ENCODE data around the gene FGD5. TPM values are rescaled to one million over a fixed set of nuclear protein-coding genes. Genes with fewer than 3 reads are reported as not detected.
A peak's percentile ranks its signal among the peaks of the same experiment; 100 is the strongest.

The FGD5 gene
- polyA plus RNA-seq, 1 of the 3 experiments (the other 2 are of a cell fraction) = not detected

DNA sequence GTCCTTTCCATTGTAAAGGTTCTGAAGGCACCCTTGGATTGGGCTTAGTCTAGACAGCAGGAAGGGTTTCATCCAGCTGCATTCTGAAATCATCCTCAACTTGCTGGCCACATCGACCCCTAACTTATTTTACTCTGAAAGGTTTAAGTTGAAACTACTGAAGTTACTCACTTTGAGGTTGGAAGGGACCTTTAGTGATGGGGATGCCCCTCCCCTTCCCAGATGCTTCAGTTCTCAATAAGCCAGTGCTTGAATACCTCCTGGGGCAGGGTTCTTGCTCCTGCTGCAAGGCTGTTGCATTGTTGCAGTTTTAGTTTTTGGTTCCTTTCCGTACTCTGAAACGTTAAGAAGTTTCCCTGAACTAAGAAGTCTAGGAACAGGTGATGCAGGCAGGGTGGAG, 26.4 kb downstream of the FGD5 start (continued):
- TF ChIP-seq CHD2 (IDR thresholded peaks at IDR 0.05; ENCODE audit: low read length, partially characterized antibody) (no peak), FOSL2 (IDR thresholded peaks at IDR 0.05; ENCODE audit: borderline replicate concordance, low read depth) (no peak), FOXM1 (IDR thresholded peaks at IDR 0.05; ENCODE audit: low read depth) (no peak), TCF12 (IDR thresholded peaks at IDR 0.05) (no peak), MXI1 (IDR thresholded peaks at IDR 0.05; ENCODE audit: low read depth, low read length) (no peak)
- TF ChIP-seq, protein P1, sequence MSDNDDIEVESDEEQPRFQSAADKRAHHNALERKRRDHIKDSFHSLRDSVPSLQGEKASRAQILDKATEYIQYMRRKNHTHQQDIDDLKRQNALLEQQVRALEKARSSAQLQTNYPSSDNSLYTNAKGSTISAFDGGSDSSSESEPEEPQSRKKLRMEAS (IDR thresholded peaks at IDR 0.05; ENCODE audit: low read depth) = no peak

DNA sequence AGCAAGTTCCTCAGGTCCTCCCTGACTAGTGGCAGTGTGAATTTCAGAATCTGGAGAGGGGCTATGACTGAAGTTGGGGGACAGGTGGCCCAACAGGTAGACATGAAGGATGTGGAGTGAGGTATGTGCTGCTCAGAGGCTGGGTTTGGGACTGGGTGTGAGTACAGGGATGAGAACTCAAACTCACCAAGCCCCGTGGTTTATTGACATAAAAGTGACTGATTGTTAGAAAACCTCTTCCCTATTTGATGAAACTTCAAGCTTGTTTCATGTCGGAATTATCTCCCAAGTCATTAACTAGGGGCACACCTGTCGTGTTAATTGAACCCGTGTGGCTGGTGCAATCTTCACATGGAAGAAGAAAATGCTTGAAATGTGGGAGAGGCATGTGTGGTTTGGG, 27.1 kb downstream of the FGD5 start:
- TF ChIP-seq GABPA (IDR thresholded peaks at IDR 0.05; ENCODE audit: low read depth) = no peak
- no peak for TF ChIP-seq EP300 (IDR thresholded peaks at IDR 0.05; ENCODE audit: borderline replicate concordance in 1 of 2, low read depth in 1 of 2, low read length in 1 of 2)
- TF ChIP-seq CHD2 (IDR thresholded peaks at IDR 0.05; ENCODE audit: low read length, partially characterized antibody) = no peak
- TF ChIP-seq EZH2phosphoT487 (IDR thresholded peaks at IDR 0.05; ENCODE audit: borderline replicate concordance, low read depth) = no peak
- no peak for TF ChIP-seq MXI1 (IDR thresholded peaks at IDR 0.05; ENCODE audit: low read depth, low read length)
- no peak for TF ChIP-seq MEF2A (IDR thresholded peaks at IDR 0.05; ENCODE audit: borderline replicate concordance, low read depth)
- H3K27me3 ChIP-seq (ENCODE audit: insufficient read depth) = no peaks in the 10 kb centered on the region; the same call in 1 of the 2 replicates
- no peaks in the 10 kb centered on the region for H3K9me2 ChIP-seq
- no peak overlapping the region for H3K27ac ChIP-seq (ENCODE audit: low read depth in 2 of 2, low read length in 1 of 2)
- DNase-seq = no peak
- no peaks in the 10 kb centered on the region for H3K36me3 ChIP-seq (replicated peaks in 1 of 2; ENCODE audit: control insufficient read depth in 1 of 2, insufficient read depth in 2 of 2, low read length in 1 of 2)
- WGBS (ENCODE audit: low lambda C conversion rate) = 34% methylated on average over 4 of the region's 4 CpGs
- peaks cover 0 to 43% of the 10 kb centered on the region in 2 experiments; a peak in 2 of 4 replicates for H3K4me1 ChIP-seq (ENCODE audit: control insufficient read depth in 1 of 2, insufficient read depth in 2 of 2, low read depth in 1 of 2, low read length in 1 of 2)
- no peaks in the 10 kb centered on the region for H3F3A ChIP-seq (replicated peaks; ENCODE audit: insufficient read depth)
- no peaks in the 10 kb centered on the region for H3K79me2 ChIP-seq (ENCODE audit: insufficient read depth)
- H2AFZ ChIP-seq (ENCODE audit: low read depth) = no peak overlapping the region
- no peaks in the 10 kb centered on the region for H3K9me3 ChIP-seq
- H4K20me1 ChIP-seq (ENCODE audit: insufficient read depth) = no peaks in the 10 kb centered on the region
- CTCF ChIA-PET = interaction anchor here (0.9 to 1.4 kb wide), 2 partner anchors 25 to 75 kb away, joined by 3 read pairs; no protein-coding TSS in a partner anchor
- H3K4me3 ChIP-seq (ENCODE audit: low read depth in 2 of 2, low read length in 1 of 2) = no peak overlapping the region
- H3K4me2 ChIP-seq = no peak overlapping the region
- POLR2A ChIA-PET = no interaction called here
- H3K9ac ChIP-seq = no peak overlapping the region

DNA sequence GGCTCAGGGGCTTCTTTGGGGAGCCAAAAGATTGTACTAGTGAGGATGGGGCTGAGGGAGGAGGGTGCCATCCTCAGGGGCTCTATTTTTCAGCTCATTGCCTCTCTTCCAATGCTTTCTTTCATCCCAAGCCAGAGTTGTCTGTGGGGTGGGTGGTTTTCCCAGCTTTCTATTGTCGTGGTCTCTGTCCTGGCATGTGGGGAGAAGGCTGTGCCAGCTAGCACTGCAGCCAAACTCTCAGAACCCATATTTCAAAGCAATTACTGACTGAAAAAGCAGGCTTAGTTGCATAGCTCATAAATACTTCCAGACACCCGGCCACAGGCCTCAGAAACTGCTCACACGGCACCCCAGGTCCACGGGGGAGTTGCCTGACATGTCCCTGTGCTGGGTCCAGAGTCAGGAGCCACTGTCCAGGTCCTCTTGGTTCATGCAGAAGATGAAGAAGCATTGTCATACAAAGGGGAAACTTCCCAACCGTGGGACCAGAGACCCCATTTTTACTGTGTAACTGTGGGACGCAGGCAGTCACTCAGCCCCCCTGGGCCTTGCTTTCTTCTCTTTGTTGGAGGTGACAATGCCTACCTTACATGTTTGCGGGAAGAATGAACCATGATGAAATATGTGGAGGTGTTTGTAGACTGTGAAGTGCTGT, 27.6 kb downstream of the FGD5 start:
- 18% methylated on average over 7 of the region's 7 CpGs for WGBS (ENCODE audit: low lambda C conversion rate)
- no peak overlapping the region for H3K9ac ChIP-seq
- H3K4me2 ChIP-seq = no peak overlapping the region
- H3F3A ChIP-seq (replicated peaks; ENCODE audit: insufficient read depth) = no peaks in the 10 kb centered on the region
- no peak for DNase-seq
- peaks cover 0 to 40% of the 10 kb centered on the region in 2 experiments; a peak in 2 of 4 replicates for H3K4me1 ChIP-seq (ENCODE audit: control insufficient read depth in 1 of 2, insufficient read depth in 2 of 2, low read depth in 1 of 2, low read length in 1 of 2)
- H3K79me2 ChIP-seq (ENCODE audit: insufficient read depth) = no peaks in the 10 kb centered on the region
- no peaks in the 10 kb centered on the region for H4K20me1 ChIP-seq (ENCODE audit: insufficient read depth)
- POLR2A ChIA-PET = no interaction called here
- H3K9me3 ChIP-seq = no peaks in the 10 kb centered on the region
- H2AFZ ChIP-seq (ENCODE audit: low read depth) = no peak overlapping the region
- H3K27me3 ChIP-seq (ENCODE audit: insufficient read depth) = no peaks in the 10 kb centered on the region; the same call in 1 of the 2 replicates
- TF ChIP-seq, protein P2, sequence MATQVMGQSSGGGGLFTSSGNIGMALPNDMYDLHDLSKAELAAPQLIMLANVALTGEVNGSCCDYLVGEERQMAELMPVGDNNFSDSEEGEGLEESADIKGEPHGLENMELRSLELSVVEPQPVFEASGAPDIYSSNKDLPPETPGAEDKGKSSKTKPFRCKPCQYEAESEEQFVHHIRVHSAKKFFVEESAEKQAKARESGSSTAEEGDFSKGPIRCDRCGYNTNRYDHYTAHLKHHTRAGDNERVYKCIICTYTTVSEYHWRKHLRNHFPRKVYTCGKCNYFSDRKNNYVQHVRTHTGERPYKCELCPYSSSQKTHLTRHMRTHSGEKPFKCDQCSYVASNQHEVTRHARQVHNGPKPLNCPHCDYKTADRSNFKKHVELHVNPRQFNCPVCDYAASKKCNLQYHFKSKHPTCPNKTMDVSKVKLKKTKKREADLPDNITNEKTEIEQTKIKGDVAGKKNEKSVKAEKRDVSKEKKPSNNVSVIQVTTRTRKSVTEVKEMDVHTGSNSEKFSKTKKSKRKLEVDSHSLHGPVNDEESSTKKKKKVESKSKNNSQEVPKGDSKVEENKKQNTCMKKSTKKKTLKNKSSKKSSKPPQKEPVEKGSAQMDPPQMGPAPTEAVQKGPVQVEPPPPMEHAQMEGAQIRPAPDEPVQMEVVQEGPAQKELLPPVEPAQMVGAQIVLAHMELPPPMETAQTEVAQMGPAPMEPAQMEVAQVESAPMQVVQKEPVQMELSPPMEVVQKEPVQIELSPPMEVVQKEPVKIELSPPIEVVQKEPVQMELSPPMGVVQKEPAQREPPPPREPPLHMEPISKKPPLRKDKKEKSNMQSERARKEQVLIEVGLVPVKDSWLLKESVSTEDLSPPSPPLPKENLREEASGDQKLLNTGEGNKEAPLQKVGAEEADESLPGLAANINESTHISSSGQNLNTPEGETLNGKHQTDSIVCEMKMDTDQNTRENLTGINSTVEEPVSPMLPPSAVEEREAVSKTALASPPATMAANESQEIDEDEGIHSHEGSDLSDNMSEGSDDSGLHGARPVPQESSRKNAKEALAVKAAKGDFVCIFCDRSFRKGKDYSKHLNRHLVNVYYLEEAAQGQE (IDR thresholded peaks at IDR 0.05; ENCODE audit: low read depth, low read length) = no peak
- 0 out of 2 replicates have a peak, but pooled peaks have one; percentile 30 for TF ChIP-seq RCOR1 (IDR thresholded peaks at IDR 0.05; ENCODE audit: low read length)
- H3K36me3 ChIP-seq (replicated peaks in 1 of 2; ENCODE audit: control insufficient read depth in 1 of 2, insufficient read depth in 2 of 2, low read length in 1 of 2) = no peaks in the 10 kb centered on the region
- CTCF ChIA-PET = interaction anchor here (0.9 to 2.9 kb wide), 4 partner anchors 9 to 74 kb away, joined by 3 to 8 read pairs (median 3); no protein-coding TSS in a partner anchor
- H3K27ac ChIP-seq (ENCODE audit: low read depth in 2 of 2, low read length in 1 of 2) = no peak overlapping the region
- no peaks in the 10 kb centered on the region for H3K9me2 ChIP-seq
- no peak overlapping the region for H3K4me3 ChIP-seq (ENCODE audit: low read depth in 2 of 2, low read length in 1 of 2)

All from SK-N-SH (cell line).